HCT116 (cell line): Measurements from ENCODE around the gene CHRNE. TPM values are rescaled to one million over a fixed set of nuclear protein-coding genes. Genes with fewer than 3 reads are reported as not detected.

Experiments used
- ATAC-seq: fragments of 200-7000 bp; cut with Tn5 transposase; 2 replicates; pipeline ENCODE4 v1.9.1; 2020; ENCODE audit warnings: mild to moderate bottlenecking, moderate library complexity
- BruUV-seq: library from RNA; stranded (reverse); fragments of 400-500 nt; replicated peaks from 2 replicates; lab custom pipeline; 2021; lab: Mats Ljungman, UMichigan
- CTCF ChIA-PET: fragments of 300-600 bp; sonication (Branson Sonifier 250); formaldehyde crosslinking; loops from one replicate; lab custom pipeline; 2021; ENCODE audit warnings: antibody characterized with exemption; lab: Charles Lee
- POLR2A ChIA-PET: fragments of 300-600, 350-600 bp; sonication (Branson Sonifier 250); formaldehyde crosslinking; loops from one replicate; lab custom pipeline; 2021; ENCODE audit warnings: antibody characterized with exemption; lab: Charles Lee
- RAD21 ChIA-PET, 2 experiments: fragments of 300-600 bp; sonication (Branson Sonifier 250); formaldehyde crosslinking; loops; one replicate each; lab custom pipeline; 2023; ENCODE audit warnings: low total read pairs in 2 of 2; ENCODE audit not compliant: uncharacterized antibody in 2 of 2, unreplicated experiment in 2 of 2, low non-redundant PET in 1 of 2; lab: Charles Lee
- DNase-seq: peaks from one replicate; pipeline ENCODE4 v3.0.0-alpha.2; 2010; ENCODE audit warnings: low read depth, low spot score
- H2AFZ ChIP-seq: fragments of 200-600 bp; shearing (Covaris generic), sonication (generic); 2 replicates; pipeline ENCODE4 v1.6.1; 2017; ENCODE audit warnings: low read depth, mixed run types, mixed read lengths, antibody characterized with exemption, low read length; ENCODE audit not compliant: poor library complexity, severe bottlenecking
- H3K27ac ChIP-seq: 2 replicates; pipeline ENCODE4 v1.5.1; 2012; ENCODE audit warnings: low read depth, low read length
- H3K27me3 ChIP-seq: fragments of 200-600 bp; sonication (generic); 2 replicates; pipeline ENCODE4 v1.6.1; 2016; ENCODE audit warnings: mixed run types, low read length, mixed read lengths; ENCODE audit not compliant: insufficient read depth
- H3K36me3 ChIP-seq, 2 experiments: fragments of 200-500 bp in 1 of 2; fragments of 200-600 bp in 1 of 2; sonication (Bioruptor generic) in 1 of 2; sonication (generic) in 1 of 2; 2 replicates each; pipeline versions ENCODE4 v1.5.1 to v1.6.1; 2014 to 2016; ENCODE audit warnings: low read length in 2 of 2, inconsistent platforms in 1 of 2, mixed read lengths in 1 of 2, mixed run types in 1 of 2; ENCODE audit not compliant: insufficient read depth in 2 of 2, control insufficient read depth in 1 of 2
- H3K4me1 ChIP-seq, 2 experiments: fragments of 200-600 bp in 1 of 2; sonication (generic) in 1 of 2; 2 replicates each; pipeline versions ENCODE4 v1.5.1 to v1.6.1; 2012 to 2017; ENCODE audit warnings: low read length in 2 of 2, inconsistent platforms in 1 of 2, mild to moderate bottlenecking in 1 of 2, mixed read lengths in 1 of 2, mixed run types in 1 of 2, moderate library complexity in 1 of 2; ENCODE audit not compliant: insufficient read depth in 2 of 2, control insufficient read depth in 1 of 2
- H3K4me2 ChIP-seq: fragments of 200-600 bp; sonication (generic); 2 replicates; pipeline ENCODE4 v1.6.1; 2017; ENCODE audit warnings: mixed run types, low read length, mixed read lengths
- H3K4me3 ChIP-seq, 2 experiments: fragments of 200-600 bp in 1 of 2; sonication (generic) in 1 of 2; replicated peaks in 1 of 2; 2 replicates each; pipeline ENCODE4 v1.5.1; 2011 to 2016; ENCODE audit warnings: low read length in 2 of 2, control low read depth in 1 of 2, low read depth in 1 of 2, mild to moderate bottlenecking in 1 of 2, mixed read lengths in 1 of 2, mixed run types in 1 of 2
- H3K79me2 ChIP-seq: fragments of 200-600 bp; sonication (generic); 2 replicates; pipeline ENCODE4 v1.6.1; 2017; ENCODE audit warnings: mild to moderate bottlenecking, mixed run types, low read length, moderate library complexity, mixed read lengths; ENCODE audit not compliant: insufficient read depth
- H3K9ac ChIP-seq: fragments of 200-600 bp; sonication (generic); 2 replicates; pipeline ENCODE4 v1.6.1; 2016; ENCODE audit warnings: low read length, mixed read lengths
- H3K9me2 ChIP-seq: fragments of 200-600 bp; sonication (generic), shearing (Covaris generic); 2 replicates; pipeline ENCODE4 v1.6.1; 2017; ENCODE audit warnings: mixed run types, mild to moderate bottlenecking, moderate library complexity; ENCODE audit not compliant: insufficient read depth
- H3K9me3 ChIP-seq, 2 experiments: fragments of 200-500 bp in 1 of 2; fragments of 200-600 bp in 1 of 2; sonication (Bioruptor generic) in 1 of 2; sonication (generic) in 1 of 2; 2 replicates each; pipeline ENCODE4 v1.6.1; 2014 to 2017; ENCODE audit warnings: low read length in 2 of 2, mixed read lengths in 2 of 2, inconsistent platforms in 1 of 2, low read depth in 1 of 2, mild to moderate bottlenecking in 1 of 2, mixed run types in 1 of 2, moderate library complexity in 1 of 2; ENCODE audit not compliant: control insufficient read depth in 1 of 2, insufficient read depth in 1 of 2
- H4K20me1 ChIP-seq: fragments of 200-600 bp; sonication (generic), shearing (Covaris generic); 2 replicates; pipeline ENCODE4 v1.6.1; 2017; ENCODE audit warnings: mixed run types, mild to moderate bottlenecking, moderate library complexity; ENCODE audit not compliant: insufficient read depth
- CBX3 ChIP-seq: IDR thresholded peaks from 2 replicates; pipeline ENCODE4 v1.6.1; 2012; ENCODE audit warnings: low read depth
- CTCF ChIP-seq, 3 experiments: fragments of 200-600 bp in 1 of 3; sonication (generic) in 1 of 3; IDR thresholded peaks in 2 of 3; conservative IDR thresholded peaks in 1 of 3; 2 replicates each; pipeline ENCODE4 v1.5.1; 2012 to 2017; ENCODE audit warnings: low read depth in 2 of 3, low read length in 2 of 3, antibody characterized with exemption in 1 of 3, borderline replicate concordance in 1 of 3, control low read depth in 1 of 3, mild to moderate bottlenecking in 1 of 3, mixed read lengths in 1 of 3, mixed run types in 1 of 3, moderate library complexity in 1 of 3; ENCODE audit not compliant: insufficient read depth in 1 of 3
- ELF1 ChIP-seq: IDR thresholded peaks from 2 replicates; pipeline ENCODE4 v1.6.1; 2012; ENCODE audit warnings: low read depth, borderline replicate concordance
- EZH2 ChIP-seq: fragments of 200-600 bp; sonication (generic); IDR thresholded peaks from 2 replicates; pipeline ENCODE4 v1.6.1; 2017; ENCODE audit warnings: antibody characterized with exemption, mixed run types
- JUND ChIP-seq: IDR thresholded peaks from 2 replicates; pipeline ENCODE4 v1.6.1; 2012
- MAX ChIP-seq: IDR thresholded peaks from 2 replicates; pipeline ENCODE4 v1.6.1; 2012
- POLR2A ChIP-seq: IDR thresholded peaks from 2 replicates; pipeline ENCODE4 v1.7.0; 2011; ENCODE audit warnings: borderline replicate concordance; ENCODE audit not compliant: insufficient read depth, insufficient read length; ENCODE audit errors: extremely low read depth
- POLR2AphosphoS5 ChIP-seq: IDR thresholded peaks from 2 replicates; pipeline ENCODE4 v1.6.1; 2011; ENCODE audit warnings: mild to moderate bottlenecking, low read depth, low read length, moderate library complexity
- RAD21 ChIP-seq: IDR thresholded peaks from 2 replicates; pipeline ENCODE4 v1.6.1; 2012; ENCODE audit warnings: low read depth, mild to moderate bottlenecking
- YY1 ChIP-seq: IDR thresholded peaks from 2 replicates; pipeline ENCODE4 v1.6.1; 2011; ENCODE audit warnings: low read length, low read depth, moderate library complexity, mild to moderate bottlenecking; ENCODE audit not compliant: insufficient replicate concordance; ENCODE audit errors: extremely low read depth
- ZBTB33 ChIP-seq: IDR thresholded peaks from 2 replicates; pipeline ENCODE4 v1.6.1; 2011; ENCODE audit warnings: mild to moderate bottlenecking, low read length, moderate library complexity; ENCODE audit not compliant: insufficient replicate concordance; ENCODE audit errors: extremely low read depth
- ZFX ChIP-seq: fragments of 450-650 bp; IDR thresholded peaks from 2 replicates; pipeline ENCODE4 v1.6.1; 2017
- ZNF274 ChIP-seq: fragments of 200-500 bp; sonication (Bioruptor generic); IDR thresholded peaks from 2 replicates; pipeline ENCODE4 v1.6.1; 2014; ENCODE audit warnings: mild to moderate bottlenecking, low read depth, low read length, inconsistent platforms
- intact Hi-C: fragments of 100-400 bp; cut with micrococcal nuclease; formaldehyde crosslinking; loops from 2 replicates; pipeline ENCODE4 v1.10.0; 2022
- total RNA-seq: library from RNA; stranded (reverse); gene quantifications from one replicate; pipeline ENCODE4 v1.2.1, GENCODE V29; 2021; ENCODE audit not compliant: unreplicated experiment
- TF ChIP-seq, protein P1 (sequence below): IDR thresholded peaks from 2 replicates; pipeline ENCODE4 v1.6.1; 2012

The CHRNE gene
- total RNA-seq, 1 experiment from 2014 or later = 0.30 TPM

DNA sequence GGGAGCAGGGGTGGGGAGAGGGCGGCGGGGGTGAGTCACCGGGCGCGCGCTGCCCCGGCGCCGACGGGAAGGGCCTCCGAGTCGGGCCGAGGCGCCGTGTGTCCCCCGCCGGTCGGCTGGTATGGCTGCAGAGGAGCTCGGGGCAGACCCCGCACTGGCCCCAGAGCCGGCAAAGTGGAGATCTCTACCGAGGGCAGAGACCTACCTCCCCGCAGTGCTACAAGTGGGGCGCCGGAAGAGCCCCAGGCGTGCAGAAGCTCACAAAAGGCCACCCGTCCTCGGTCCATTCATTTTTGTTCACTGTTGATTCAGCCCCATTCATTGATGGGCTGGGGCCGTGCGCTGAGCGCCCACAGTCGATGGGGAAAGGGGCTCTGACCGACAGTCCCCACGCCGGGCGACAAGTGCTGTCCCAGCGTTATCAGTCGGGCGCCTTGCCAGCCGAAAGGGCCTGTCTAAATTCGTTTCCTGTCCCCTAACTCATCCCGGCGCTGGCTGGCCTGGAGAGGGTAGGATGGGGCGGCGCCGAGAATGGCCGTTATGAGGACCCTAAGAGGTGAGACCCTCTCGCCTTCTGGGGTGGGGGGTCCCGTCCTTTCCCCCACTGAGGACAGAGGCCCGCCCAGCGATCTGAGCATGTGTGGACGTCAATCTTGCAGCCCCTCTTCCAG lies 47.3 kb upstream of the CHRNE start:
- no peak overlapping the region for H2AFZ ChIP-seq
- H3K27ac ChIP-seq = peak overlapping the region; percentile 99
- CTCF ChIA-PET = no interaction called here
- no peaks in the 10 kb centered on the region for H3K9me2 ChIP-seq
- no peaks in the 10 kb centered on the region for H3K27me3 ChIP-seq
- peak overlapping the region; percentile 100 for H3K4me2 ChIP-seq
- H3K79me2 ChIP-seq = peaks cover 43% of the 10 kb centered on the region
- H3K4me3 ChIP-seq = peak overlapping the region; percentile 96 to 97
- H3K36me3 ChIP-seq = peaks cover 4 to 15% of the 10 kb centered on the region in 2 experiments; a peak in 2 of 4 replicates
- DNase-seq = no peak
- peaks cover 12% of the 10 kb centered on the region; the same call in 1 of the 2 replicates for H4K20me1 ChIP-seq
- peak overlapping the region; percentile 97 for H3K9ac ChIP-seq
- intact Hi-C loops = loop anchor here (1.0 kb wide), 1 partner anchor 17 kb away; the partner anchor contains the start of gene SPAG7
- no peak for TF ChIP-seq MAX
- TF ChIP-seq, protein P1, sequence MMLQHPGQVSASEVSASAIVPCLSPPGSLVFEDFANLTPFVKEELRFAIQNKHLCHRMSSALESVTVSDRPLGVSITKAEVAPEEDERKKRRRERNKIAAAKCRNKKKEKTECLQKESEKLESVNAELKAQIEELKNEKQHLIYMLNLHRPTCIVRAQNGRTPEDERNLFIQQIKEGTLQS = no peak
- TF ChIP-seq CTCF (IDR thresholded peaks at IDR 0.05 in 2 of 3, conservative IDR thresholded peaks at IDR 0.05 in 1 of 3; ENCODE audit: borderline replicate concordance in 1 of 3, insufficient read depth in 1 of 3, low read depth in 2 of 3, low read length in 2 of 3) = no peak
- no peak for TF ChIP-seq ELF1
- no peak for TF ChIP-seq ZNF274
- no peak for TF ChIP-seq RAD21
- TF ChIP-seq YY1 = no peak
- TF ChIP-seq ZFX = peak; percentile 54; the same call in 1 of the 2 replicates
- TF ChIP-seq ZBTB33 = no peak
- TF ChIP-seq JUND = no peak
- TF ChIP-seq CBX3 = no peak
- TF ChIP-seq POLR2A = peak; percentile 13
- TF ChIP-seq EZH2 = no peak
- peak; percentile 41 for TF ChIP-seq POLR2AphosphoS5
- RAD21 ChIA-PET = no interaction called here
- H3K4me1 ChIP-seq = peaks cover 29 to 63% of the 10 kb centered on the region in 2 experiments
- BruUV-seq = TSS peak; percentile 81
- POLR2A ChIA-PET = interaction anchor here (3.0 kb wide), 1 partner anchor 17 kb away, joined by 22 read pairs; the partner anchor contains the start of gene SPAG7
- peak; percentile 0; the same call in 1 of the 2 replicates for ATAC-seq
- H3K9me3 ChIP-seq = no peaks in the 10 kb centered on the region
